GM18507 (cell line): ENCODE data around the gene HDAC7.

Experiments used
- DNase-seq: peaks from one replicate; pipeline ENCODE4 v3.0.0; 2011; ENCODE audit warnings: low read depth; ENCODE audit not compliant: insufficient read length; ENCODE audit errors: extremely low spot score
- FAIRE-seq: peaks from 2 replicates; lab custom pipeline; 2011; peaks lifted over from hg19 to GRCh38; lab: Jason Lieb, UNC

Gene HDAC7

DNA sequence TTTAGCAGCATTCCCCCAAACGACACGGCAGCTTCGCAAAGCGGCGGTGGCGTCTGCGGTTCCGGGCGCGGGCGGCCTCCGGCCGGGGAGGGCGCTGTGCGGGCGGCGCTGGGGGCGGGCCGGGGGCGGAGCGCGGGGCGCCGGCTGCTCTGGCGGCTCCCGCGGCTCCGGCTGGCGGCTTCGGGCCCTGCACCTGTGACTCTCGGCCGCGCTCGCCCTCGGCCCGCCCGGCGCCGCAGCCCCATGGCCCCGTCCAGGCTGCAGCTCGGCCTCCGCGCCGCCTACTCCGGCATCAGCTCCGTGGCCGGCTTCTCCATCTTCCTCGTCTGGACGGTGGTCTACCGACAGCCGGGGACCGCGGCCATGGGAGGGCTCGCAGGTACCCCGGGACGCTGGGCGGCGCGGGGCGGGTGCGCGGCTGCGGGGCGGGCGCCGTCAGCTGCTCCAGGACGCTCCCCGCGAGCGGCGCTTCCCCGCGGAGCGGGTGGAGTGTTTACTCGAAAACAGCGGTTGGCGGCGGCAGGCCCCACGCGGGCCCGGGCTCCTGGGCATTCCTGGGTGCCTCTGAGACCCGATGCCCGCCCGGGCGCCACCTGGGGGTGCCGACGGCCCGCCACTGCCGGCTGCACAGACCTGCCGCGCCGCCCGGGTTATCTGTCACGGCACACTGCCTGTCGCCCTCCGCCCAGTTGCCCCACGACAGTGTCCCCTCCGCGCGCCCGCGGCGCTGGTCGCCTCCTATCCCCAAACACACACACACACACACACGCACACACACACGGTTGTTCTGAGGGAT lies 46.4 kb downstream of the HDAC7 start, which contains the start of gene SLC48A1:
Gene SLC48A1 (plus strand): TSS at position 177 of the 796 bp plus-strand sequence. CDS start 67 bp downstream, at position 244.
- DNase-seq, result peak; percentile 77
- no peak for FAIRE-seq

DNA sequence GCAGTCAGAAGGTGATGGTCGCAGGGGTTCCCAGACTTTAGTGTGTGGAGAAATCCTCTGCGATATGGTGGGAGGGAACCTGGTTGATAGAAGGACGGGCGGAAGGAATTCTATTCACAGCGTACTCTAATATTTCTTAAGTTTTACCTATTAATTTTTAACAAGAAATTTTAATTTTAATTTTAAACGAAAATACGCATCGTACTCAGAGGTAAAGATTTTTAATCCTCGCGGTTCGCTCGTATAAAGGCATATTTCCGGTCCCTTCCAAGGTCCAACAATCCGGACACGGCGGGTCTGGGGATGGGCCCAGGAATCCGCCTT lies 47.0 kb downstream of the HDAC7 start:
- DNase-seq (no peak), FAIRE-seq (no peak)

DNA sequence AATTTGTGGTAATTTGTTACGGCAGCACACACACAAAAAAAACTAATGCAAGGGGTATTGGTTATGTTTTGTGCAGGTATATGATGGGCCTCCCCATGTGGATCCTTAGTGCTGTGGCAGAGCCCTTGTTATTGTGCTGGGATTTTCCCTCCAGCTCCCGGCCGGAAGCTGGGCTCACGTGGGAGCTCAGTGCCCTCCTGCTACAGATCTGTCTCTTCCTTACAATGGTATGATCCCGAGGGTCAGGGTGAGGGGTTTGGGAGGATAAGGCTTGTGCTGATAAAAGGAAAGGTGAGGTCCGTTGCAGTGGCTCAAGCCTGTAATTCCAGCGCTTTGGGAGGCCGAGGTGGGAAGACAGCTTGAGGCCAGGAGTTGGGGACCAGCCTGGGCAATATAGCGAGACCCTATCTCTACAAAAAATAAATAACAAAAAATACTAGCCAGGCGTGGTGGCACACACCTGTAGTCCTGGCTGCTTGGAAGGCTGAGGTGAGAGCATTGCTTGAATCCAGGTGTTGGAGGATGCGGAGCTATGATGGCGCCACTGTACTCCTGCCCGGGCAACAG lies 47.5 kb downstream of the HDAC7 start:
- FAIRE-seq, result no peak
- DNase-seq, result no peak

DNA sequence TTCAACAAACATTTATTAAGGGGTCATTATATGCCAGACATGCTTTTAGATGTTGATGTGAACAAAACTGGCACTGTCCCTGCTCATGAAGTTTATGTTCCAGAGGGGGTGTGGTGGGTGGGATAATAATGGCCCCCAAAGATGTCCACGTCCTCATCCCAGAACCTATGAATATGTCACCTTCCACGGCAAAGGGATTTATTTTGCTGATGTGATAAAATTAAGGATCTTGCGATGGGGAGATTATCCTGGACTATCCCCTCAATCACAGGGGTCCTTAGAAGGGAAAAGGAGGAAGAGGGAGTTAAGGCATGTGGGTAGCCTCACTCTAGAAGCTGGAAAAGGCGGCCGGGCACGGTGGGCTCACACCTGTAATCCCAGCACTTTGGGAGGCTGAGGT lies 48.4 kb downstream of the HDAC7 start:
- DNase-seq, result no peak
- no peak for FAIRE-seq

DNA sequence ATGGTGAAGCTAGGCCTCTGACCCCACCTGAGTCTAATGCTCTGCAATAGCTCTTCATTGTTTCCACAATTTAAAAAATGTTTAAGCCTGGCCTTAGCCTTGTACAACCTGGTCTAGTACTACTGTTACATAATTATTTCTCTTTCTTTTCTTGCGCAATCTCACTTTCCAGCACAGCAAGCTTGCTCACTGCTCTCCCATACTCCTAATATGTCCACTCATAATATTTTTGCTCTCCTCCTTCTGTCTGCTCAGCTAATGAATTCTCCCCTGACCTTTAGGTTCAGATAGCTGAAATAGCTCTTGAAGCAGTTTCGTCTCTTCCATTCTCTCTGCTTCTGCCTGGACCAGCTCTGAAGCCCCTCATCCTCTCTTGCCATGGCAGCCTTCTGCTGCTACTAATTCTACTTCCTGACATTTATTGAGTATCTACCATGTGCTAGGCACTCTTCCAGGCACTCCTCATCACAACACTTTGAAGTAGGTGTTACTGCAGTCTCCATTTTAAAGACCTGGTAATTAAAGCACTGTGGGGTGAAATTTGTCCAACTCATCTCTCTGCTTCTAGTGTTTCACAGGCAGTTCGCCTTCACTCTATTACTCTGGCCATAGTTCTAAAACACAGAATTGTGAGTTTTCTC lies 49.5 kb downstream of the HDAC7 start:
- DNase-seq (no peak), FAIRE-seq (no peak)

DNA sequence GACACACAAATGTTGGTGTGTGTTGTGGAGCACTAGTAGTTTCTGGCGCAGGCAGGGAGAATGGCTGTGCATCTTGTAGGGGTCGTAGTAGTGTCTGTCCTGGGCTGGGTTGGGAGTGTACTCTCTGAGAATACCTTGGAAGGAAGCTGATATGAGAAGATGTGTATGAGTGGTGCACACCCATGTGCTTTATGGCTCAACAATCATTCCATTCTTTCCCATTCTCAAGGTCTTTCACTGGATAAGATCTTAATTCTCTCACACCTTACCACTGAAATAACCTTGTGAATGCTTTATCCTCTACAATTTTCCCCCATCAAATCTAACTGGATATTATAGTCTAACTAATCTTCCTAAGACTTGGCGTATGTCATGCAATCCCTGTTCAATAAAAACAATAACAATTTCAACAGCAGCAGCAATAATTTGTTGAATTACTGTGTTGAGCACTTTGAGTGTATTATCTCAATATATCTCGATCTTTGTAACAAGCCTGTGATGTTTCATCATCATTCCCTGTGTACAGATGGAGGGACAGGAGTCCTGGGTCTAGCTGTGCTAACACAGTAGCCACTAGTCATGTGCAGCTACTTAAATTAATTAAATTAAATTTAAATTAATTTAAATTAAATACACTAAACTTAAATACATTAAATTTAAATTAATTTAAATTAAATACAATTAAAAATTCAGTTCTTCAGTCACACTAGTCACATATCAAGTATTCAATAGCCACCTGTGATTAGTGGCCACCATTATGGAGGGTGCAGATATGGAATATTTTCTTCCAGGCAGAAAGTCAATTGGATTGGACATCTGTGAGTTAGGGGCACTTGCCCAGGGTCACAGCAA lies 50.2 kb downstream of the HDAC7 start:
- DNase-seq (no peak), FAIRE-seq (no peak)

DNA sequence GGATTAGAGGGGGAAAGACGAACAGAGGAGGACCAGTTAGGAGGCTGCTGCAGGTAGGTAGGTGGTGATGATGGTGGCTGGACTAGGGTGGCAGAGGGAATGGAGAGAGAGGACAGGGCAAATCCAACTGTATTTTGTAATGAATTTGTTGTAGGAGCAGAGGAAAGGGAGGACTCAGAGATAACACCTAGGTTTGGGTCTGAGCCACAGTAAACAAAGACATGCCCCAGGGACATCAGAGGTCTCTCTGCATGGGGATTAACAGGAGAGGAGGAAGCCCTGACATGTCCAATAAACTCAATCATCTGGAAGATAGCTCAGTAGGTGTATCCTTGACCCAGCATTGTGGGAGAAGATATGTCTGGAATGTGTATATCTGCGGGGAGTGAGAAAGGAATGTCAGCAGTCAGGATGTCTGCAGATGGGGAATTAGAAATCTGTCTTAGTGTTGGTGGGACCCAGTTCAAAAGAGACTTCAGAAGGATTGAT lies 51.3 kb downstream of the HDAC7 start:
- FAIRE-seq, result no peak
- DNase-seq, result no peak

DNA sequence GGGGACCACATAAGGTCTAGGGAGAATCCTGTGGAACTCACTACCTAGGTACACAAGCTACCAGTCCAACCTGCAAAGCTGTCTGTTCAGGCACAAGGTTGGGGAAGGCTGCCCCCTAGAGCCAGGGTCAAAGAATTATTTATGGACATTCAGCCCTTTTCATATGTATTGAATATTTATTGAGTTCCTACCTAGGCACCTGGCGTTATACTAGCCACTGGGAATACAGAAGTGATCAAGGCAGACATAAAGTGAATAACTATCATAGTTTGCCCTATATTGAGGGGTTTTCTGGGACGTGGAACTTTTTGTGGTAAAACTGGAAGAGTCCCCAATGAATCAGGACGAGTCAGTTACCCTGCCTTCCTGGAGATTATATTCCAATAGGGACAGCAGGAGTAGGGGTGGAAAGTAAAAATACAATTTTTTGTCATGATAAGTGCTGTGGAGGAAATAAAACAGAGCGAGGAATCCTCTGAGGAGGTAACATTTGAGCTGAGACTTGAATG lies 52.4 kb downstream of the HDAC7 start:
- DNase-seq, result no peak

DNA sequence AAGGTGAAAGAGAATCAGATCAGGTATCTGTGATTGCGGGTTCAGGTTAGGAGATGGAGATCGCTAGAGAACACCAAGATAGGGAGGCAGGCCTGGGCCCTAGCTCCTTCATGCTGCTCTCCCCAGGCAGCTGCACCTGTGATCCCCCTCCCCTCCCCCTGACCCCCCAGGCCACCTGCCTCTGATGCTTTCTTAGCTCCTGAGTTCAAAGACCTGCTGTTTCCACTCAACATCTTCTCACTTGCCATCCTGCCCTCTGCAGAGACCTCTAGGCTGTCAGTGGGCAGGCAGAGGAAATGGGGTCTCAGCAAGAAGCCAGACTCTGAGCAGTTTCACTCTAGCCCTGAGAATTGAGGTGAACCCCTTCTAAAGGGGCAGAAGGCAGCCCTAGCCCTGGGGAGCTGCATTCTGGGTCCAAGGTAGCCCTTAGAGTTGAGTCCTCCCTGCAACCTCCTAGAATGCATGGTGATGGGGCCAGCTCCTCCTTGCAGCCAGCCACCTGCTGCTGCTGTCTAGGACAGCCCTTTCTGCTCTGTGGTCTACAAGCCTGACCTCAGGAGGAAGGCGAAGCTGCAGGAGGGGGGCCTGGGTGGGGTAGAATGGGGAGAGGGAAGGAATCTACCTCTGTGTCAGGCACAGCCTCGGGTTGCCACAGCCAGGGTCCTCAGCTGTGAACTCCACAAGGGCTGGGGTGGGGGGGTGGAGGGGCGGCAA lies 53.0 kb downstream of the HDAC7 start:
- FAIRE-seq (no peak), DNase-seq (no peak)

More for the DNA sequence above, 52.4 kb downstream of the HDAC7 start:
- peak; percentile 79 for FAIRE-seq

DNA sequence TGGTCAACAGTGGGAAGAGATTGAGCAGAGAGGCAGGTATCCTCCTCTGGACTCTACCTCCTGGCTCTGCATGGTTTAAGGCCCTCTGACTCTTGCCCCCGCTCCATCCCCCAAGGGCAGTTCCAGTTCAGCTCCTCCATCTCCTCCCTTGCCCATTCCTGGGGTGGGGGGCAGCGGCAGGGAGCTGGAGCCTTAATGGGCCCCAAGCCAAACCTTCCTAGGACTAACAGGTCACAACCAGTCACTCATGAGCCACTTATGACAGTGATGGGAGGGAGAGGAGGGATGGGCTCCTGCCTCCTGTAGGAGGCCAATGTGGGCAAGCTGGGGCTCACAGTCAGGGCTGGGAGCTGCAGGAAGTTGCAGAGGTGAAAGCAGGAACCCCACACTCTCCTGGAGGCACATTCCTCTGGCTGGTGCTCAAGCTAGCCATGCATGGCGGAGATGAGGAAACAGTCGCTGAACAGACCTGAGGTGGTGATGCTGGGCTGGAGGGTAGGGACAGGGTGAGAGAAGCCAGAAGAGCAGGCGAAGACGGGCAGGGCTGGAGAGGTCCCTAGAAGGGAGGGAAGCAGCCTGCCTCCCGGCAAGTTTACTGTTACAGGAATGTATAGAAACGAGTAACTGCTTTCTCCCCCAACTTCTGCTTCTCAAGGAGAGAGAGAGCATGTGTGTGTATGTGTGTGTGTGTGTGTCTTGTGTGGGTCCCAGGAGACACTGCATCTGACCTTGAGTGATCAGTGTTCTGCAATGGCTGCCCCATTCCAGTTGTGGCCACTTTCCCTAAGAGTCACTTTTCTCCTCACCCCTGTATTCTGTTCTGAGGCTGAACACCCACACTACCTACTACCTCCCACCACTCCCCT lies 56.0 kb downstream of the HDAC7 start:
- FAIRE-seq, result no peak
- no peak for DNase-seq

DNA sequence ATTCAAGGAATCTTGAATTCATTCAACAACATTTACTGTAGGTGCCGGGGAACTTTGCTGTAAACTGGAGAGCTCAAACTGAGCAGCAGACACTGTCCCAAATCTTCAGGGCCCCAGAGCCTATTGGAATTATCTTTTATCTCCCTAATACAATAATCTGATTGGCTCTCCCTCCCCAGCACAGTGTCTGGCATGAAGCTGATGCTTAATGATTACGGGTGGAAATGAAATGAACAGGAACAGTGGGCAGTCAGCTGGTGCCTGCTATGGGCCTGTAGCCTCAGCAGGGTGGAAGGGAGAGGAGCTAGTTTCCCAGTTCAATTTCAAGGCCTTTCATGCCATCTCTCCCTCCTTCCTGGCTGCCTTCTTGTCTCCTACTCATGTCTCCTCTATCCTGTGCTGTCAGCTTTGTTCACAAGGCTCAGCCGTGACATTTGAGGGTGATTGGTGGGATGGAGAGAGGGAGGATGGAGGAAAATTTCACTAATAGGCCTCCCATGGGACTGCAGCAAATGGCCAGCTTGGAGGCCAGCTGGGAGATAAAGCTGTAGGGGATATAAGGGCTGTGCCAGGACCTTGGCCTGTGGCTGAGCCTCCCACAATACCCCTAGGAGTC lies 56.7 kb downstream of the HDAC7 start:
- DNase-seq (no peak), FAIRE-seq (no peak)

DNA sequence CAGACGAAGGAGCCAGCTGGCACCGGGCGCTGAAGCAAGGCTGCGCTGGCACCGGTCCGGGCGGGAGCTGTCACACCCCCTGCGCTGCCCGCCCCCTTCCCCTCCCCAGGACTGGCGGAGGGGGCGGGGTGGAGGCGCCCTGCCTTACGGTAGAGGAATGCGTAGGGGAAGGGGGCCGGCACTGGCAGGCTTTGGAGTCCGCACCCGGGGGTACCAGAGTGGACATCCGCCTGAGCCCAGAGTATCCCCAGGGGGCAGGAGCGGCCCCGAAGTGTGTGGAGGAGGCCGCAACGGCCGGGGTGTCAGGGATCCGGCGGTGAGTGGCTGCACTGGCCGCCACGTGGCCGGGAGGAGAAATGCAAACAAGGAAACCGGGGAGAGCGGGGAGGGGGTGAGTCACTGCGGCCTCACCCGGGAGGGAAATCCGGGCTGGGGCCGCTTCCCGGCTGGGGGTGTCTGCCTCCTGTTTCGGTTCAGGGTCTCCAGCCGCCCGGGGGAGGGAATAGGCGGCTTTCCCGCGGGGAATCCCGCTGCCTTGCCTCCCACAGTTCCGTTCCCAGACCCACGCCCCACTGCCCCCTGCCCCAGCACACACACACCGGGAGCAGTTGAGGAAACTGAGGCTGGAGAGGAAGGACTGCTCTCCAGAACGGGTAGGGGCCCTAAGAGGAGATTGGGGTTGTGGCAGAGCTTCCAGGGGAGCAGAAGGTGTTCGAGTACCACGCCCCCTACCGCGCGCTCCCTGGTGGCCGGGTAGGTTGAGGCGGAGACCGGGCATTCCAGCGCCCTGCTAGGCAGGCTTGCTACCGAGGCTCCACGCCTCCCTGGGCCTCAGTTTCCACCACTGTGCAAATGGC lies 60.6 kb downstream of the HDAC7 start, which contains the start of gene RAPGEF3:
Gene RAPGEF3 (minus strand): TSS at position 47 of the 857 bp plus-strand sequence. CDS start 324 bp downstream, outside the sequence.
- FAIRE-seq, result peak; percentile 5
- peak; percentile 65 for DNase-seq

DNA sequence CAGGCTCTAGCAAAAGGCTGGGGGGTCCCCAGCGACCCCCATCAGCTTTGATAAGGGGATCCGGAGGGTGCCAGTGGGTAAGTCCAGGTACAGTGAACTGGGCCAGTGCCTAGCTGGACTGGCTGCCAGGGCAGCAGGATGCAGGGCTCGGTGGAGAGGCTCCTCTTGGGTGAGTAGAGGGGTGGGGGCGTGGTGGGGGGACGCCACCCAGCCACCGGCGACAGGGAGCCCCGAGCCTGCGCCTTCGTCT lies 61.2 kb downstream of the HDAC7 start:
- FAIRE-seq (no peak), DNase-seq (no peak)

DNA sequence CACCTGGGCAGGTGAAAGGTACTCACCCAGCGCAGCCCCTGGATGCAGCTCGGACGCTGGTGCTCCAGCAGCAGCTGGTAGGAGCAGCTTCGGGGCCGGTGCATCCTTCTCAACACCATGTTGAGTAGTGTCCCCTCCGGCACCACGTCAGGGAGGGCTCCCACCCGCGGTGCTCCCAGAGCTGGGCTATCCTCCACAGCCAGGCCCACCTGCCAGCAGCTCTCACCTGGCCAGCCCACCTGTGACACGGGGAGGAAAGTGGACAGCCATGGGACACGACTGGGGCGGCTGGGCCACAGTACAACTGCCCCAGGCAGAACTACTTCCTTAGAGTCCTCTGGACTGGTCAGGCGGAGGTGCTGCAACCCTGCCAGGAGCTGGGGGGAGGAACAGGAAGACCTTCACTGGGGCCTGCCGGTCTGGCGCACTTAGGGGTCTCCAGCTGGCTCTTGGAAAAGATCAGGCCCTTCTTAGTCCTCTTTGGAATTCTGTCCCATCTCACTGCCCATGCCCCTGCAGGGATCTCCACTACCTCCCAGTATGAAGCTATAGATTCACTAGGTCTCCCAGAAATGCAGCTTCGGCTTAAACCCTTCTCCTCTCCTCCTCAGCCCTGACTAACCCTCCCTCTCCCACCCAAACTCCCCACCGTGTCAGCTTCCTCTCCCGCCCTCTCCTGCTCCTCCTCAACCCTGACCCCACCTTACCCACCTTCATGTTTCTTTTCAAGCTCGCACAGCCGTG lies 61.7 kb downstream of the HDAC7 start:
- no peak for FAIRE-seq
- no peak for DNase-seq

DNA sequence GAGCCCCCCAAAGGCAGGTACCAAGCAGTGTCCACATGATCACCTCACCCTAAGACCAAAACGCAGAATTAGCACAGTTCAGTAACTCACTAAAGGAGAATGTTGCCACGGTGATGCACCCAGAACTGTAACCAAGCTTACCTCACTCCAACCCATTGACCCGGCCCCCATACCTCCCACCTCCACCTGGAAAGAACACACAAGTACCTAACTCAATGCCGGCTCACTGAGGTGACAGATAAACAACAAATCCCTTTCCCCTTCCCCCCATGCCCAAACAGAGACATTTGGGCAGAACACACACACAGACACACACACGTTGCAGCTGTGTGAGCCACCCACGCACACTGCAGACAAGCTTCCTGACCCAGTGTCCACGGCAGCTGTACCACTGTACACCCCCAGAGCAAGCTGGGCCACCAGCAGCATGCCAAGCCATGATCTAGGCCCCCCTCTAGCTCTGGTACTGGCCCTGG lies 62.3 kb downstream of the HDAC7 start:
- FAIRE-seq (no peak), DNase-seq (no peak)
